H1 (cell line): Measurements from ENCODE around the gene CCDC28A.

Experiments used
- BRCA1 ChIP-seq: IDR thresholded peaks from 2 replicates; pipeline ENCODE4 v1.6.1; 2012; ENCODE audit warnings: low read depth, low read length, improper control_type of control experiment
- TEAD4 ChIP-seq: IDR thresholded peaks from 2 replicates; pipeline ENCODE4 v1.6.1; 2012; ENCODE audit warnings: low read depth, low read length, inconsistent platforms, mixed read lengths
- TF ChIP-seq, protein P1 (sequence below), 3 experiments: IDR thresholded peaks; 1 replicate in 2 of 3; 2 replicates in 1 of 3; pipeline versions ENCODE4 v1.5.1 to v1.6.1; 2011; ENCODE audit warnings: low read length in 3 of 3, mild to moderate bottlenecking in 3 of 3, inconsistent platforms in 2 of 3, low read depth in 1 of 3, moderate library complexity in 1 of 3; ENCODE audit not compliant: insufficient read depth in 1 of 3; ENCODE audit errors: control extremely low read depth in 1 of 3

DNA sequence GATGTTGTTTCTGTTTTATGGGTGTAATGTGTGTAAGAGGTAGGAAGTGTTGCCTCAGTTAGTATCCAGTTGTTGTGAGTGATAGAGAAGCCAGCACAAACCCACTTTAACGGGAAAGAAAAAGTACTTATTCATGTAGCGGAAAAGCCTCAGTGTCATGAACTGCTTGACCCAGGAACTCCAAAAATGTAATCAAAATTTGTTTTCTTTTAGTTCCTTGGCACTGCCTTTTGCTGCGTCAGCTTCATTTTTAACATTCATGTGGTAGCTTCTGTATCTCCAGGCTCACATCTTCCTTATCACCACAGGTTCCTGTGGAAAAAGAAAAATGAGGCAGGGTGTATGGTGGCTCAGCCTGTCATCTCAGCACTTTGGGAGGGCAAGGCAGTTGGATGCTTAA, 46.4 kb upstream of the CCDC28A start:
- TF ChIP-seq, protein P1, sequence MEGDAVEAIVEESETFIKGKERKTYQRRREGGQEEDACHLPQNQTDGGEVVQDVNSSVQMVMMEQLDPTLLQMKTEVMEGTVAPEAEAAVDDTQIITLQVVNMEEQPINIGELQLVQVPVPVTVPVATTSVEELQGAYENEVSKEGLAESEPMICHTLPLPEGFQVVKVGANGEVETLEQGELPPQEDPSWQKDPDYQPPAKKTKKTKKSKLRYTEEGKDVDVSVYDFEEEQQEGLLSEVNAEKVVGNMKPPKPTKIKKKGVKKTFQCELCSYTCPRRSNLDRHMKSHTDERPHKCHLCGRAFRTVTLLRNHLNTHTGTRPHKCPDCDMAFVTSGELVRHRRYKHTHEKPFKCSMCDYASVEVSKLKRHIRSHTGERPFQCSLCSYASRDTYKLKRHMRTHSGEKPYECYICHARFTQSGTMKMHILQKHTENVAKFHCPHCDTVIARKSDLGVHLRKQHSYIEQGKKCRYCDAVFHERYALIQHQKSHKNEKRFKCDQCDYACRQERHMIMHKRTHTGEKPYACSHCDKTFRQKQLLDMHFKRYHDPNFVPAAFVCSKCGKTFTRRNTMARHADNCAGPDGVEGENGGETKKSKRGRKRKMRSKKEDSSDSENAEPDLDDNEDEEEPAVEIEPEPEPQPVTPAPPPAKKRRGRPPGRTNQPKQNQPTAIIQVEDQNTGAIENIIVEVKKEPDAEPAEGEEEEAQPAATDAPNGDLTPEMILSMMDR (IDR thresholded peaks at IDR 0.05; ENCODE audit: control extremely low read depth in 1 of 3, insufficient read depth in 1 of 3, low read depth in 1 of 3, low read length in 3 of 3), result no peak
- TF ChIP-seq TEAD4 (no peak), BRCA1 (no peak)
